Measurements from ENCODE around the gene PDLIM5.

GRCh38 chr4:94439606-94440005 is 12.1 kb upstream of the PDLIM5 start:
- TF ChIP-seq POLR2AphosphoS5 (IDR thresholded peaks at IDR 0.05; ENCODE audit: low read depth, low read length): no peak
- no peak for TF ChIP-seq REST (IDR thresholded peaks at IDR 0.05; ENCODE audit: insufficient read depth in 1 of 2, low read depth in 2 of 2, low read length in 2 of 2)
- no peak for TF ChIP-seq TAF1 (IDR thresholded peaks at IDR 0.05; ENCODE audit: borderline replicate concordance, insufficient read depth, low read length)
- no peak for TF ChIP-seq SIN3A (IDR thresholded peaks at IDR 0.05; ENCODE audit: borderline replicate concordance, insufficient read depth, low read length)
